ENCODE results near the gene SCGB2B2. TPM values are rescaled to one million over a fixed set of nuclear protein-coding genes. Genes with fewer than 3 reads are reported as not detected.

Gene SCGB2B2
- total and polyA plus RNA-seq, 2 of the 4 experiments (the other 2 are of a cell fraction), result not detected

- CTCF ChIA-PET, result no interaction called here
- Histone ChIP-seq H4K20me1 (ENCODE audit: insufficient read depth, low read length) (no peaks in the 10 kb centered on the region), H3K27ac (ENCODE audit: insufficient read depth, low read length) (no peak overlapping the region), H3K14ac (replicated peaks; ENCODE audit: low read depth, low read length) (no peak overlapping the region), H4K5ac (ENCODE audit: low read depth, low read length) (no peak overlapping the region), H3K4me3 (ENCODE audit: insufficient read depth, low read depth, low read length) (no peak overlapping the region), H3K4ac (ENCODE audit: low read depth, low read length) (no peak overlapping the region), H3K4me2 (ENCODE audit: low read depth, low read length) (no peak overlapping the region), H2AFZ (replicated peaks; ENCODE audit: low read length, poor library complexity) (no peak overlapping the region), H3K23ac (ENCODE audit: low read depth, low read length) (no peak overlapping the region), H2BK20ac (ENCODE audit: low read depth, low read length) (no peak overlapping the region), H2AK9ac (replicated peaks; ENCODE audit: low read depth, low read length, poor library complexity) (no peak overlapping the region), H3K9ac (ENCODE audit: low read depth, low read length) (no peak overlapping the region), H2BK5ac (ENCODE audit: low read depth, low read length, poor library complexity, severe bottlenecking) (no peak overlapping the region), H3K79me1 (ENCODE audit: low read depth in 1 of 2, low read length in 2 of 2) (no peaks in the 10 kb centered on the region), H3K4me1 (ENCODE audit: control insufficient read depth, insufficient read depth, low read length) (no peaks in the 10 kb centered on the region), H4K91ac (ENCODE audit: insufficient read depth, low read depth, low read length) (no peak overlapping the region), H2AK5ac (ENCODE audit: low read depth, low read length) (no peak overlapping the region), H3K18ac (ENCODE audit: low read depth, low read length) (no peak overlapping the region), H4K8ac (ENCODE audit: low read depth in 2 of 2, low read length in 2 of 2) (no peak overlapping the region), H3K56ac (ENCODE audit: extremely low read depth, insufficient read depth, low read length) (no peak overlapping the region), H2BK15ac (ENCODE audit: low read depth, low read length) (no peak overlapping the region), H3K27me3 (ENCODE audit: control insufficient read depth, insufficient read depth, low read length) (no peaks in the 10 kb centered on the region), H3K9me3 (ENCODE audit: control insufficient read depth, insufficient read depth, low read length) (no peaks in the 10 kb centered on the region), H3K9me1 (ENCODE audit: insufficient read depth, low read length) (no peaks in the 10 kb centered on the region), H2BK120ac (ENCODE audit: low read depth, low read length) (no peak overlapping the region), H3K36me3 (ENCODE audit: control insufficient read depth, insufficient read depth, low read length) (no peaks in the 10 kb centered on the region)
- POLR2A ChIA-PET (ENCODE audit: unreplicated experiment), result no interaction called here
- dilution Hi-C loops (cut with HindIII; ENCODE audit: low sequenced_read_pairs, unreplicated experiment) (no loop called here), intact Hi-C loops (cut with micrococcal nuclease) (no loop called here), in situ Hi-C loops (cut with MboI; ENCODE audit: low sequenced_read_pairs) (no loop called here)
- ATAC-seq (ENCODE audit: low read depth) (no peak), DNase-seq (no peak)
- WGBS, 2 experiments (ENCODE audit: extremely low coverage in 2 of 2, insufficient read length in 1 of 2), result no CpG with 5 or more reads among the region's 3 CpGs
- no TSS peak for BruUV-seq (replicated peaks)
- TF ChIP-seq, protein P1, sequence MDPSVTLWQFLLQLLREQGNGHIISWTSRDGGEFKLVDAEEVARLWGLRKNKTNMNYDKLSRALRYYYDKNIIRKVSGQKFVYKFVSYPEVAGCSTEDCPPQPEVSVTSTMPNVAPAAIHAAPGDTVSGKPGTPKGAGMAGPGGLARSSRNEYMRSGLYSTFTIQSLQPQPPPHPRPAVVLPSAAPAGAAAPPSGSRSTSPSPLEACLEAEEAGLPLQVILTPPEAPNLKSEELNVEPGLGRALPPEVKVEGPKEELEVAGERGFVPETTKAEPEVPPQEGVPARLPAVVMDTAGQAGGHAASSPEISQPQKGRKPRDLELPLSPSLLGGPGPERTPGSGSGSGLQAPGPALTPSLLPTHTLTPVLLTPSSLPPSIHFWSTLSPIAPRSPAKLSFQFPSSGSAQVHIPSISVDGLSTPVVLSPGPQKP (IDR thresholded peaks at IDR 0.05; ENCODE audit: borderline replicate concordance, low read depth, low read length), result no peak
- TF ChIP-seq MAZ (IDR thresholded peaks at IDR 0.05; ENCODE audit: borderline replicate concordance, low read depth, low read length) (no peak), SMC3 (IDR thresholded peaks at IDR 0.05; ENCODE audit: low read depth, low read length) (no peak), POLR2A (IDR thresholded peaks at IDR 0.05; ENCODE audit: low read depth, low read length) (no peak), MAFK (IDR thresholded peaks at IDR 0.05; ENCODE audit: low read depth, low read length) (no peak), CHD1 (IDR thresholded peaks at IDR 0.05; ENCODE audit: low read depth, low read length) (no peak), CTCF (conservative IDR thresholded peaks at IDR 0.05; ENCODE audit: low read depth, low read length) (no peak), RCOR1 (IDR thresholded peaks at IDR 0.05; ENCODE audit: insufficient replicate concordance, low read length) (no peak), NFE2L2 (IDR thresholded peaks at IDR 0.05; ENCODE audit: low read depth, low read length) (no peak), RFX5 (IDR thresholded peaks at IDR 0.05; ENCODE audit: low read depth, low read length) (no peak), FOS (IDR thresholded peaks at IDR 0.05; ENCODE audit: low read depth, low read length) (no peak), BHLHE40 (IDR thresholded peaks at IDR 0.05; ENCODE audit: low read depth, low read length) (no peak), CEBPB (IDR thresholded peaks at IDR 0.05; ENCODE audit: low read depth, low read length) (no peak)
- TF ChIP-seq, protein P2, sequence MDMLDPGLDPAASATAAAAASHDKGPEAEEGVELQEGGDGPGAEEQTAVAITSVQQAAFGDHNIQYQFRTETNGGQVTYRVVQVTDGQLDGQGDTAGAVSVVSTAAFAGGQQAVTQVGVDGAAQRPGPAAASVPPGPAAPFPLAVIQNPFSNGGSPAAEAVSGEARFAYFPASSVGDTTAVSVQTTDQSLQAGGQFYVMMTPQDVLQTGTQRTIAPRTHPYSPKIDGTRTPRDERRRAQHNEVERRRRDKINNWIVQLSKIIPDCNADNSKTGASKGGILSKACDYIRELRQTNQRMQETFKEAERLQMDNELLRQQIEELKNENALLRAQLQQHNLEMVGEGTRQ (IDR thresholded peaks at IDR 0.05; ENCODE audit: low read depth, low read length), result no peak
Observed at GRCh38 chr19:34661357-34661756, 15.6 kb downstream of the SCGB2B2 start.

Measured in IMR-90 (cell line).